IMR-90 (cell line): Measurements from ENCODE around the gene GZMM. TPM values are rescaled to one million over a fixed set of nuclear protein-coding genes. Genes with fewer than 3 reads are reported as not detected.

Experiments used
- ATAC-seq: fragments of 200-7000 bp; cut with Tn5 transposase; 2 replicates; pipeline ENCODE4 v1.9.1; 2020; ENCODE audit warnings: low read depth, mild to moderate bottlenecking, moderate library complexity
- BruUV-seq: library from RNA; stranded (reverse); fragments of 400-500 nt; replicated peaks from 2 replicates; lab custom pipeline; 2021; lab: Mats Ljungman, UMichigan
- CTCF ChIA-PET: fragments of 300-600 bp; formaldehyde crosslinking; extraction: SDS; loops from one replicate; lab custom pipeline; 2021; ENCODE audit warnings: antibody characterized with exemption; lab: Yijun Ruan, JAX
- POLR2A ChIA-PET: fragments of 300-600 bp; sonication (Branson Sonifier 250); formaldehyde crosslinking; loops from one replicate; lab custom pipeline; 2022; ENCODE audit warnings: antibody characterized with exemption; ENCODE audit not compliant: unreplicated experiment; lab: Charles Lee
- DNase-seq: peaks from one replicate; pipeline ENCODE4 v3.0.0; 2013
- H2AFZ ChIP-seq: replicated peaks from 2 replicates; pipeline ENCODE3; 2013; ENCODE audit warnings: low read length, mild to moderate bottlenecking; ENCODE audit not compliant: poor library complexity
- H2AK5ac ChIP-seq: 2 replicates; pipeline ENCODE4 v1.6.1; 2013; ENCODE audit warnings: low read depth, low read length, inconsistent platforms
- H2AK9ac ChIP-seq: replicated peaks from 2 replicates; pipeline ENCODE3; 2013; ENCODE audit warnings: mild to moderate bottlenecking, low read depth, low read length, moderate library complexity; ENCODE audit not compliant: poor library complexity
- H2BK120ac ChIP-seq: 2 replicates; pipeline ENCODE4 v1.6.1; 2013; ENCODE audit warnings: low read depth, low read length, inconsistent platforms
- H2BK15ac ChIP-seq: 3 replicates; pipeline ENCODE4 v1.6.1; 2013; ENCODE audit warnings: low read depth, low read length, inconsistent platforms
- H2BK20ac ChIP-seq: 2 replicates; pipeline ENCODE4 v1.6.1; 2013; ENCODE audit warnings: low read depth, mild to moderate bottlenecking, inconsistent platforms, low read length, moderate library complexity
- H2BK5ac ChIP-seq: 2 replicates; pipeline ENCODE4 v1.6.1; 2013; ENCODE audit warnings: mild to moderate bottlenecking, low read depth, low read length, inconsistent platforms; ENCODE audit not compliant: poor library complexity, severe bottlenecking
- H3K14ac ChIP-seq: replicated peaks from 2 replicates; pipeline ENCODE4 v1.6.1; 2013; ENCODE audit warnings: low read depth, low read length, inconsistent platforms
- H3K18ac ChIP-seq: 2 replicates; pipeline ENCODE4 v1.6.1; 2013; ENCODE audit warnings: low read depth, low read length, control low read depth
- H3K23ac ChIP-seq: 2 replicates; pipeline ENCODE4 v1.6.1; 2013; ENCODE audit warnings: low read depth, low read length, inconsistent platforms
- H3K27ac ChIP-seq: 2 replicates; pipeline ENCODE4 v1.5.1; 2013; ENCODE audit warnings: mild to moderate bottlenecking, control low read depth, low read length; ENCODE audit not compliant: insufficient read depth
- H3K27me3 ChIP-seq: 2 replicates; pipeline ENCODE4 v1.6.1; 2013; ENCODE audit warnings: low read length; ENCODE audit not compliant: control insufficient read depth, insufficient read depth
- H3K36me3 ChIP-seq: 2 replicates; pipeline ENCODE4 v1.6.1; 2013; ENCODE audit warnings: low read length, mixed read lengths; ENCODE audit not compliant: control insufficient read depth, insufficient read depth
- H3K4ac ChIP-seq: 2 replicates; pipeline ENCODE4 v1.6.1; 2013; ENCODE audit warnings: low read depth, low read length, inconsistent platforms
- H3K4me1 ChIP-seq: 2 replicates; pipeline ENCODE4 v1.6.1; 2013; ENCODE audit warnings: low read length, mixed read lengths; ENCODE audit not compliant: control insufficient read depth, insufficient read depth
- H3K4me2 ChIP-seq: 2 replicates; pipeline ENCODE4 v1.6.1; 2013; ENCODE audit warnings: low read depth, mild to moderate bottlenecking, control low read depth, low read length, moderate library complexity
- H3K4me3 ChIP-seq: 2 replicates; pipeline ENCODE4 v1.5.1; 2013; ENCODE audit warnings: low read depth, mild to moderate bottlenecking, control low read depth, low read length, moderate library complexity; ENCODE audit not compliant: insufficient read depth
- H3K56ac ChIP-seq: 2 replicates; pipeline ENCODE4 v1.6.1; 2013; ENCODE audit warnings: low read length, inconsistent platforms; ENCODE audit not compliant: insufficient read depth; ENCODE audit errors: extremely low read depth
- H3K79me1 ChIP-seq, 2 experiments: 2 replicates each; pipeline ENCODE4 v1.6.1; 2013; ENCODE audit warnings: low read length in 2 of 2, inconsistent platforms in 1 of 2, low read depth in 1 of 2
- H3K9ac ChIP-seq: 2 replicates; pipeline ENCODE4 v1.6.1; 2013; ENCODE audit warnings: low read depth, low read length, control low read depth
- H3K9me1 ChIP-seq: 2 replicates; pipeline ENCODE4 v1.6.1; 2013; ENCODE audit warnings: low read length, inconsistent platforms; ENCODE audit not compliant: insufficient read depth
- H3K9me3 ChIP-seq: 2 replicates; pipeline ENCODE4 v1.6.1; 2013; ENCODE audit warnings: low read length; ENCODE audit not compliant: control insufficient read depth, insufficient read depth
- H4K20me1 ChIP-seq: 2 replicates; pipeline ENCODE4 v1.6.1; 2013; ENCODE audit warnings: low read length, inconsistent platforms; ENCODE audit not compliant: insufficient read depth
- H4K5ac ChIP-seq: 2 replicates; pipeline ENCODE4 v1.6.1; 2013; ENCODE audit warnings: mild to moderate bottlenecking, low read depth, low read length, control low read depth
- H4K8ac ChIP-seq, 2 experiments: 2 replicates each; pipeline ENCODE4 v1.6.1; 2013; ENCODE audit warnings: low read depth in 2 of 2, low read length in 2 of 2, control low read depth in 1 of 2, inconsistent platforms in 1 of 2
- H4K91ac ChIP-seq: 2 replicates; pipeline ENCODE4 v1.6.1; 2013; ENCODE audit warnings: low read depth, low read length, inconsistent platforms; ENCODE audit not compliant: insufficient read depth
- CEBPB ChIP-seq: IDR thresholded peaks from 2 replicates; pipeline ENCODE4 v1.6.1; 2012; ENCODE audit warnings: low read depth, low read length, improper control_type of control experiment
- MXI1 ChIP-seq: IDR thresholded peaks from 2 replicates; pipeline ENCODE4 v1.6.1; 2012; ENCODE audit warnings: low read depth, mild to moderate bottlenecking, low read length, moderate library complexity, borderline replicate concordance
- POLR2A ChIP-seq: IDR thresholded peaks from 2 replicates; pipeline ENCODE4 v1.6.1; 2012; ENCODE audit warnings: mild to moderate bottlenecking, low read depth, low read length
- WGBS, 2 experiments: methylation state at CpG; one replicate each; pipeline versions ENCODE4 v1.1.5 to v1.1.7; 2013; ENCODE audit warnings: missing lambda C conversion rate in 2 of 2; ENCODE audit not compliant: insufficient read length in 1 of 2; ENCODE audit errors: extremely low coverage in 2 of 2; 5-methylcytosine and 5-hydroxymethylcytosine counted together
- dilution Hi-C: fragments of 300-500 bp; cut with HindIII; formaldehyde crosslinking; loops from one replicate; pipeline ENCODE4 v1.14.3; 2018; ENCODE audit warnings: low sequenced_read_pairs; ENCODE audit not compliant: unreplicated experiment
- in situ Hi-C: fragments of 300-500 bp; cut with MboI; formaldehyde crosslinking; loops from 3 replicates; pipeline ENCODE4 v1.14.3; 2019; ENCODE audit warnings: low sequenced_read_pairs, inconsistent platforms, mixed read lengths
- intact Hi-C: fragments of 100-400 bp; cut with micrococcal nuclease; formaldehyde crosslinking; loops from 2 replicates; pipeline ENCODE4 v1.10.0; 2022
- polyA plus RNA-seq, 3 experiments: library from polyadenylated mRNA; depleted of rRNA; stranded (reverse); fragments of >200 nt; gene quantifications; 2 replicates each; pipeline ENCODE4 v1.2.3, GENCODE V29; 2012; ENCODE audit warnings: low replicate concordance in 1 of 3
- total RNA-seq: library from RNA; depleted of rRNA; stranded (reverse); fragments of >200 nt; gene quantifications from 2 replicates; pipeline ENCODE4 v1.2.3, GENCODE V29; 2012
- TF ChIP-seq, protein P1 (sequence below): conservative IDR thresholded peaks from 2 replicates; pipeline ENCODE4 v1.5.1; 2012; ENCODE audit warnings: mild to moderate bottlenecking, low read depth, low read length, improper control_type of control experiment
- TF ChIP-seq, protein P2 (sequence below): fragments of 150-350 bp; IDR thresholded peaks from 2 replicates; pipeline ENCODE4 v1.6.1; 2017; ENCODE audit warnings: mild to moderate bottlenecking, antibody characterized with exemption, low read length, low read depth

Gene GZMM
- total and polyA plus RNA-seq, 2 of the 4 experiments (the other 2 are of a cell fraction) = 0.24 TPM; not detected in 1

GRCh38 chr19:495081-495401, 48.8 kb upstream of the GZMM start:
- intact Hi-C loops = no loop called here
- Histone ChIP-seq H3K23ac (no peak overlapping the region), H3K27ac (no peak overlapping the region)

More at GRCh38 chr19:495081-495401, 48.8 kb upstream of the GZMM start:
- H2AK5ac ChIP-seq = no peak overlapping the region
- ChIA-PET POLR2A (no interaction called here), CTCF (interaction anchor here (0.9 kb wide), 1 partner anchor 11 kb away, joined by 8 read pairs; no protein-coding TSS in a partner anchor)
- DNase-seq (no peak), ATAC-seq (no peak)
- peaks cover 30% of the 10 kb centered on the region for H3K27me3 ChIP-seq
- H4K20me1 ChIP-seq = no peaks in the 10 kb centered on the region
- no peak overlapping the region for H3K4me2 ChIP-seq
- no peak overlapping the region for H3K4me3 ChIP-seq
- no TSS peak for BruUV-seq
- H2BK20ac ChIP-seq = no peak overlapping the region
- no peak overlapping the region for H3K56ac ChIP-seq
- H4K5ac ChIP-seq = no peak overlapping the region
- no peak overlapping the region for H2BK5ac ChIP-seq
- H3K4ac ChIP-seq = no peak overlapping the region
- no peak overlapping the region for H2BK15ac ChIP-seq
- in situ Hi-C loops (no loop called here), dilution Hi-C loops (no loop called here)
- H3K36me3 ChIP-seq = no peaks in the 10 kb centered on the region
- H2AK9ac ChIP-seq = no peak overlapping the region
- TF ChIP-seq POLR2A (no peak), CEBPB (no peak), MXI1 (no peak)
- TF ChIP-seq, protein P1, sequence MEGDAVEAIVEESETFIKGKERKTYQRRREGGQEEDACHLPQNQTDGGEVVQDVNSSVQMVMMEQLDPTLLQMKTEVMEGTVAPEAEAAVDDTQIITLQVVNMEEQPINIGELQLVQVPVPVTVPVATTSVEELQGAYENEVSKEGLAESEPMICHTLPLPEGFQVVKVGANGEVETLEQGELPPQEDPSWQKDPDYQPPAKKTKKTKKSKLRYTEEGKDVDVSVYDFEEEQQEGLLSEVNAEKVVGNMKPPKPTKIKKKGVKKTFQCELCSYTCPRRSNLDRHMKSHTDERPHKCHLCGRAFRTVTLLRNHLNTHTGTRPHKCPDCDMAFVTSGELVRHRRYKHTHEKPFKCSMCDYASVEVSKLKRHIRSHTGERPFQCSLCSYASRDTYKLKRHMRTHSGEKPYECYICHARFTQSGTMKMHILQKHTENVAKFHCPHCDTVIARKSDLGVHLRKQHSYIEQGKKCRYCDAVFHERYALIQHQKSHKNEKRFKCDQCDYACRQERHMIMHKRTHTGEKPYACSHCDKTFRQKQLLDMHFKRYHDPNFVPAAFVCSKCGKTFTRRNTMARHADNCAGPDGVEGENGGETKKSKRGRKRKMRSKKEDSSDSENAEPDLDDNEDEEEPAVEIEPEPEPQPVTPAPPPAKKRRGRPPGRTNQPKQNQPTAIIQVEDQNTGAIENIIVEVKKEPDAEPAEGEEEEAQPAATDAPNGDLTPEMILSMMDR = no peak
- TF ChIP-seq, protein P2, sequence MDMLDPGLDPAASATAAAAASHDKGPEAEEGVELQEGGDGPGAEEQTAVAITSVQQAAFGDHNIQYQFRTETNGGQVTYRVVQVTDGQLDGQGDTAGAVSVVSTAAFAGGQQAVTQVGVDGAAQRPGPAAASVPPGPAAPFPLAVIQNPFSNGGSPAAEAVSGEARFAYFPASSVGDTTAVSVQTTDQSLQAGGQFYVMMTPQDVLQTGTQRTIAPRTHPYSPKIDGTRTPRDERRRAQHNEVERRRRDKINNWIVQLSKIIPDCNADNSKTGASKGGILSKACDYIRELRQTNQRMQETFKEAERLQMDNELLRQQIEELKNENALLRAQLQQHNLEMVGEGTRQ = no peak
- no peaks in the 10 kb centered on the region for H3K9me3 ChIP-seq
- no peak overlapping the region for H4K91ac ChIP-seq
- no peak overlapping the region for H3K9ac ChIP-seq
- no peaks in the 10 kb centered on the region; the same call in 1 of the 2 replicates for H3K4me1 ChIP-seq
- no peaks in the 10 kb centered on the region for H3K79me1 ChIP-seq
- no peak overlapping the region for H3K18ac ChIP-seq
- WGBS, 2 experiments = 18% methylated on average over 3 of the region's 10 CpGs; no CpG with 5 or more reads in 1 of the 2 experiments
- H4K8ac ChIP-seq = no peak overlapping the region
- no peak overlapping the region for H2AFZ ChIP-seq
- H2BK120ac ChIP-seq = no peak overlapping the region
- H3K14ac ChIP-seq = no peak overlapping the region
- no peaks in the 10 kb centered on the region for H3K9me1 ChIP-seq
